ENCODE data around the gene CDADC1. TPM values are rescaled to one million over a fixed set of nuclear protein-coding genes. Genes with fewer than 3 reads are reported as not detected.

CDADC1 gene
- total and polyA plus RNA-seq, 2 of the 13 experiments (the other 11 are each of a cell fraction or from before 2014, with no cell fraction given), result 2.4 to 9.0 TPM

DNA sequence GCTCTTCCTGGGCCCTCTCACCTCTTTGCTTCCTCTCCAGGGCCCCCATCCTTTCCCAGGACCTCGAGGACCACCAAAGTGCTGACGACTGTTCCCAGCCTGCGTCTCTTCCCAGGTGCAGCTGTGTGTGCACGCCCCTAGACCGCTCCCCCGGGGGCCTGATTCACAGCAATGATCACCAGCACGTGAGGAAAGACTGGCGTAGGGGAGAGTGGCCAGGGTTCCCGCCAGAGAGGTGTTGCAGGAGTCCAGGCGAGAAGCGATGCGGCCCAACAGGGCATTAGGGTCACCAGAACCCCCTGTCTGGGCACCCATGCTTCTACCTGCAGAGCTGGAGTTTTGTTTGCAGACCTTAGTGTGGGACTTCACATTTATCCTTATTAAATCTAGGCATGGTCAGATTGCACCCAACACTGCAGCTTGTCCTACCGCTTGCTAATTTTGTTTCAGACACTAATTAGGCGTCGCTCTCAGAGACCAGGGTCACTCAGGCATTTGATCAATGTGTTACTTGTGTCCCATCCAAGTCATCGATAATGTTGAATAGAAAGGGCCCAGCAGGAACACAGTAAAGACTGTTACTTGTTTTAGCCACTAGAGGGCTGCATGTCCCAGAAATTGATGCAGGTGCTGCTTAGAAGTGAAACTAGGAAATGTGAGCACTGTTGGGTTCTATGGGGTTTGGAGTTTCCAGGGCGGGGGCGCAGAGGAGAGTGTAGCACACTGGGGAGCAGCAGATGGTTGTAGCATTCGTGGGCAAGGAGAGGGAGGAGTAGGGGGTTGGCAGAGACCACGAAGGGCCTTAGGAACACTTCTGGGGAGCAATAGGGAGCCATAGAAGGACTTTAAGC is 53.2 kb downstream of the CDADC1 start (continued):
- TF ChIP-seq, protein P1, sequence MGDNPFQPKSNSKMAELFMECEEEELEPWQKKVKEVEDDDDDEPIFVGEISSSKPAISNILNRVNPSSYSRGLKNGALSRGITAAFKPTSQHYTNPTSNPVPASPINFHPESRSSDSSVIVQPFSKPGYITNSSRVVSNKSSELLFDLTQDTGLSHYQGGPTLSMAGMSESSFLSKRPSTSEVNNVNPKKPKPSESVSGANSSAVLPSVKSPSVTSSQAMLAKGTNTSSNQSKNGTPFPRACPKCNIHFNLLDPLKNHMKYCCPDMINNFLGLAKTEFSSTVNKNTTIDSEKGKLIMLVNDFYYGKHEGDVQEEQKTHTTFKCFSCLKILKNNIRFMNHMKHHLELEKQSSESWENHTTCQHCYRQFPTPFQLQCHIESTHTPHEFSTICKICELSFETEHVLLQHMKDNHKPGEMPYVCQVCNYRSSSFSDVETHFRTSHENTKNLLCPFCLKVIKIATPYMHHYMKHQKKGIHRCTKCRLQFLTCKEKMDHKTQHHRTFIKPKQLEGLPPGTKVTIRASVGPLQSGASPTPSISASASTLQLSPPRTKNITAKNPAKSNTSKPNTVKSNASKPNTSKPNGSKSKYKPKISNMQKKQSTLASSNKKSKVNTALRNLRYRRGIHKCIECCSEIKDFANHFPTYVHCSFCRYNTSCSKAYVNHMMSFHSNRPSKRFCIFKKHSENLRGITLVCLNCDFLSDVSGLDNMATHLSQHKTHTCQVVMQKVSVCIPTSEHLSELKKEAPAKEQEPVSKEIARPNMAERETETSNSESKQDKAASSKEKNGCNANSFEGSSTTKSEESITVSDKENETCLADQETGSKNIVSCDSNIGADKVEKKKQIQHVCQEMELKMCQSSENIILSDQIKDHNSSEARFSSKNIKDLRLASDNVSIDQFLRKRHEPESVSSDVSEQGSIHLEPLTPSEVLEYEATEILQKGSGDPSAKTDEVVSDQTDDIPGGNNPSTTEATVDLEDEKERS (CRISPR knock-in tag; IDR thresholded peaks at IDR 0.05), result no peak
- no peak for TF ChIP-seq ZNF549 (CRISPR knock-in tag; IDR thresholded peaks at IDR 0.05)
- TF ChIP-seq GATAD2A (CRISPR knock-in tag; IDR thresholded peaks at IDR 0.05), result peak; percentile 72
- TF ChIP-seq, protein P2, sequence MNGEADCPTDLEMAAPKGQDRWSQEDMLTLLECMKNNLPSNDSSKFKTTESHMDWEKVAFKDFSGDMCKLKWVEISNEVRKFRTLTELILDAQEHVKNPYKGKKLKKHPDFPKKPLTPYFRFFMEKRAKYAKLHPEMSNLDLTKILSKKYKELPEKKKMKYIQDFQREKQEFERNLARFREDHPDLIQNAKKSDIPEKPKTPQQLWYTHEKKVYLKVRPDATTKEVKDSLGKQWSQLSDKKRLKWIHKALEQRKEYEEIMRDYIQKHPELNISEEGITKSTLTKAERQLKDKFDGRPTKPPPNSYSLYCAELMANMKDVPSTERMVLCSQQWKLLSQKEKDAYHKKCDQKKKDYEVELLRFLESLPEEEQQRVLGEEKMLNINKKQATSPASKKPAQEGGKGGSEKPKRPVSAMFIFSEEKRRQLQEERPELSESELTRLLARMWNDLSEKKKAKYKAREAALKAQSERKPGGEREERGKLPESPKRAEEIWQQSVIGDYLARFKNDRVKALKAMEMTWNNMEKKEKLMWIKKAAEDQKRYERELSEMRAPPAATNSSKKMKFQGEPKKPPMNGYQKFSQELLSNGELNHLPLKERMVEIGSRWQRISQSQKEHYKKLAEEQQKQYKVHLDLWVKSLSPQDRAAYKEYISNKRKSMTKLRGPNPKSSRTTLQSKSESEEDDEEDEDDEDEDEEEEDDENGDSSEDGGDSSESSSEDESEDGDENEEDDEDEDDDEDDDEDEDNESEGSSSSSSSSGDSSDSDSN (CRISPR knock-in tag; IDR thresholded peaks at IDR 0.05), result no peak
- TF ChIP-seq, protein P3, sequence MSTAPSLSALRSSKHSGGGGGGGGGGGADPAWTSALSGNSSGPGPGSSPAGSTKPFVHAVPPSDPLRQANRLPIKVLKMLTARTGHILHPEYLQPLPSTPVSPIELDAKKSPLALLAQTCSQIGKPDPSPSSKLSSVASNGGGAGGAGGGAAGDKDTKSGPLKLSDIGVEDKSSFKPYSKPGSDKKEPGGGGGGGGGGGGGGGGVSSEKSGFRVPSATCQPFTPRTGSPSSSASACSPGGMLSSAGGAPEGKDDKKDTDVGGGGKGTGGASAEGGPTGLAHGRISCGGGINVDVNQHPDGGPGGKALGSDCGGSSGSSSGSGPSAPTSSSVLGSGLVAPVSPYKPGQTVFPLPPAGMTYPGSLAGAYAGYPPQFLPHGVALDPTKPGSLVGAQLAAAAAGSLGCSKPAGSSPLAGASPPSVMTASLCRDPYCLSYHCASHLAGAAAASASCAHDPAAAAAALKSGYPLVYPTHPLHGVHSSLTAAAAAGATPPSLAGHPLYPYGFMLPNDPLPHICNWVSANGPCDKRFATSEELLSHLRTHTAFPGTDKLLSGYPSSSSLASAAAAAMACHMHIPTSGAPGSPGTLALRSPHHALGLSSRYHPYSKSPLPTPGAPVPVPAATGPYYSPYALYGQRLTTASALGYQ (CRISPR knock-in tag; IDR thresholded peaks at IDR 0.05), result no peak
- no peak for TF ChIP-seq ZNF780A (CRISPR knock-in tag; IDR thresholded peaks at IDR 0.05)
- TF ChIP-seq ZBTB21 (CRISPR knock-in tag; IDR thresholded peaks at IDR 0.05), result no peak
- TF ChIP-seq, protein P4, sequence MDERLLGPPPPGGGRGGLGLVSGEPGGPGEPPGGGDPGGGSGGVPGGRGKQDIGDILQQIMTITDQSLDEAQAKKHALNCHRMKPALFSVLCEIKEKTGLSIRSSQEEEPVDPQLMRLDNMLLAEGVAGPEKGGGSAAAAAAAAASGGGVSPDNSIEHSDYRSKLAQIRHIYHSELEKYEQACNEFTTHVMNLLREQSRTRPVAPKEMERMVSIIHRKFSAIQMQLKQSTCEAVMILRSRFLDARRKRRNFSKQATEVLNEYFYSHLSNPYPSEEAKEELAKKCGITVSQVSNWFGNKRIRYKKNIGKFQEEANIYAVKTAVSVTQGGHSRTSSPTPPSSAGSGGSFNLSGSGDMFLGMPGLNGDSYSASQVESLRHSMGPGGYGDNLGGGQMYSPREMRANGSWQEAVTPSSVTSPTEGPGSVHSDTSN (CRISPR knock-in tag; IDR thresholded peaks at IDR 0.05), result no peak
- no peak for TF ChIP-seq YY1 (IDR thresholded peaks at IDR 0.05; ENCODE audit: insufficient read depth, insufficient replicate concordance, low read depth, low read length)
- peak; percentile 30; the same call in 1 of the 2 replicates for TF ChIP-seq MED1 (CRISPR knock-in tag; IDR thresholded peaks at IDR 0.05)
- no peak for TF ChIP-seq ONECUT2 (CRISPR knock-in tag; IDR thresholded peaks at IDR 0.05)
- no peak for TF ChIP-seq ZNF883 (CRISPR knock-in tag; IDR thresholded peaks at IDR 0.05; ENCODE audit: not compliant biosample characterization)
- 0 out of 2 replicates have a peak, but pooled peaks have one; percentile 37 for TF ChIP-seq ZBTB7A (CRISPR knock-in tag; IDR thresholded peaks at IDR 0.05)
- TF ChIP-seq, protein P5, sequence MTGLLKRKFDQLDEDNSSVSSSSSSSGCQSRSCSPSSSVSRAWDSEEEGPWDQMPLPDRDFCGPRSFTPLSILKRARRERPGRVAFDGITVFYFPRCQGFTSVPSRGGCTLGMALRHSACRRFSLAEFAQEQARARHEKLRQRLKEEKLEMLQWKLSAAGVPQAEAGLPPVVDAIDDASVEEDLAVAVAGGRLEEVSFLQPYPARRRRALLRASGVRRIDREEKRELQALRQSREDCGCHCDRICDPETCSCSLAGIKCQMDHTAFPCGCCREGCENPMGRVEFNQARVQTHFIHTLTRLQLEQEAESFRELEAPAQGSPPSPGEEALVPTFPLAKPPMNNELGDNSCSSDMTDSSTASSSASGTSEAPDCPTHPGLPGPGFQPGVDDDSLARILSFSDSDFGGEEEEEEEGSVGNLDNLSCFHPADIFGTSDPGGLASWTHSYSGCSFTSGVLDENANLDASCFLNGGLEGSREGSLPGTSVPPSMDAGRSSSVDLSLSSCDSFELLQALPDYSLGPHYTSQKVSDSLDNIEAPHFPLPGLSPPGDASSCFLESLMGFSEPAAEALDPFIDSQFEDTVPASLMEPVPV (CRISPR knock-in tag; IDR thresholded peaks at IDR 0.05), result no peak
- no peak for TF ChIP-seq SIX1 (CRISPR knock-in tag; IDR thresholded peaks at IDR 0.05; ENCODE audit: borderline replicate concordance)
- no peak for TF ChIP-seq PAF1 (CRISPR knock-in tag; IDR thresholded peaks at IDR 0.05)
- TF ChIP-seq, protein P6, sequence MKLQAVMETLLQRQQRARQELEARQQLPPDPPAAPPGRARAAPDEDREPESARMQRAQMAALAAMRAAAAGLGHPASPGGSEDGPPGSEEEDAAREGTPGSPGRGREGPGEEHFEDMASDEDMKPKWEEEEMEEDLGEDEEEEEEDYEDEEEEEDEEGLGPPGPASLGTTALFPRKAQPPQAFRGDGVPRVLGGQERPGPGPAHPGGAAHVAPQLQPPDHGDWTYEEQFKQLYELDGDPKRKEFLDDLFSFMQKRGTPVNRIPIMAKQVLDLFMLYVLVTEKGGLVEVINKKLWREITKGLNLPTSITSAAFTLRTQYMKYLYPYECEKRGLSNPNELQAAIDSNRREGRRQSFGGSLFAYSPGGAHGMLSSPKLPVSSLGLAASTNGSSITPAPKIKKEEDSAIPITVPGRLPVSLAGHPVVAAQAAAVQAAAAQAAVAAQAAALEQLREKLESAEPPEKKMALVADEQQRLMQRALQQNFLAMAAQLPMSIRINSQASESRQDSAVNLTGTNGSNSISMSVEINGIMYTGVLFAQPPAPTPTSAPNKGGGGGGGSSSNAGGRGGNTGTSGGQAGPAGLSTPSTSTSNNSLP (IDR thresholded peaks at IDR 0.05; ENCODE audit: low read depth, low read length), result 0 out of 2 replicates have a peak, but pooled peaks have one; percentile 9

Data from HepG2 (cell line).